K562 (cell line): ENCODE data around the gene ABT1. TPM values are rescaled to one million over a fixed set of nuclear protein-coding genes. Genes with fewer than 3 reads are reported as not detected.

Experiments
- ARID4B ChIP-seq: sonication (generic); formaldehyde crosslinking; IDR thresholded peaks from 2 replicates; pipeline ENCODE4 v1.8.0; 2022; ENCODE audit warnings: mild to moderate bottlenecking, missing genetic modification reagents
- BDP1 ChIP-seq: IDR thresholded peaks from 3 replicates; pipeline ENCODE4 v1.6.1; 2011; ENCODE audit not compliant: insufficient read length, insufficient read depth
- CBFB ChIP-seq: sonication (generic); formaldehyde crosslinking; IDR thresholded peaks from 2 replicates; pipeline ENCODE4 v1.4.0; 2020; ENCODE audit warnings: mild to moderate bottlenecking, missing genetic modification reagents
- CEBPG ChIP-seq, 3 experiments: fragments of 200-800 bp in 1 of 3; sonication (Bioruptor generic) in 1 of 3; sonication (generic) in 1 of 3; formaldehyde crosslinking in 1 of 3; IDR thresholded peaks in 2 of 3; conservative IDR thresholded peaks in 1 of 3; 2 replicates each; pipeline versions ENCODE4 v1.6.1 to v1.8.0; 2016 to 2022; ENCODE audit warnings: missing compliant biosample characterization in 2 of 3, missing genetic modification characterization in 2 of 3, mild to moderate bottlenecking in 1 of 3, missing genetic modification reagents in 1 of 3
- COPS2 ChIP-seq: fragments of 450-650 bp; conservative IDR thresholded peaks from 2 replicates; pipeline ENCODE4 v1.6.1; 2016; ENCODE audit warnings: mild to moderate bottlenecking, moderate library complexity
- GTF2E2 ChIP-seq: fragments of 200-800 bp; sonication (Bioruptor generic); IDR thresholded peaks from 2 replicates; pipeline ENCODE4 v1.6.1; 2016; ENCODE audit warnings: missing genetic modification characterization, missing compliant biosample characterization
- MCM2 ChIP-seq: fragments of 450-650 bp; IDR thresholded peaks from 2 replicates; pipeline ENCODE4 v1.6.1; 2017; ENCODE audit warnings: low read depth, mild to moderate bottlenecking
- NR2F6 ChIP-seq: fragments of 450-650 bp; formaldehyde crosslinking; IDR thresholded peaks from 2 replicates; pipeline ENCODE4 v1.4.0; 2020; ENCODE audit warnings: mild to moderate bottlenecking
- PHB ChIP-seq: fragments of 250-450 bp; sonication (Bioruptor Pico); IDR thresholded peaks from 2 replicates; pipeline ENCODE4 v1.5.0; 2021
- PTTG1 ChIP-seq: fragments of 450-650 bp; IDR thresholded peaks from 2 replicates; pipeline ENCODE4 v1.6.1; 2016; ENCODE audit warnings: low read depth, mild to moderate bottlenecking, missing genetic modification characterization, missing compliant biosample characterization
- RBM15 ChIP-seq: fragments of 200-400 bp; formaldehyde crosslinking; IDR thresholded peaks from 2 replicates; pipeline ENCODE4 v1.6.1; 2018; ENCODE audit warnings: mild to moderate bottlenecking, low read length, moderate library complexity; ENCODE audit not compliant: insufficient read depth
- RBM34 ChIP-seq: fragments of 200-400 bp; formaldehyde crosslinking; IDR thresholded peaks from 2 replicates; pipeline ENCODE4 v1.6.1; 2018; ENCODE audit warnings: low read length, borderline replicate concordance; ENCODE audit not compliant: insufficient read depth
- SAP30 ChIP-seq: fragments of 200-600 bp; sonication (generic); IDR thresholded peaks from 2 replicates; pipeline ENCODE4 v1.6.1; 2012; ENCODE audit warnings: borderline replicate concordance, low read depth, mild to moderate bottlenecking, moderate library complexity, low read length, control low read depth, inconsistent platforms; ENCODE audit not compliant: insufficient read depth, poor library complexity, severe bottlenecking
- SMC3 ChIP-seq: conservative IDR thresholded peaks from 2 replicates; pipeline ENCODE4 v1.6.1; 2011; ENCODE audit warnings: low read depth, low read length, improper control_type of control experiment; ENCODE audit not compliant: insufficient read depth
- SUPT5H ChIP-seq: fragments of 450-650 bp; IDR thresholded peaks from 2 replicates; pipeline ENCODE4 v1.6.1; 2016
- ZNF589 ChIP-seq: fragments of 200-800 bp; sonication (Bioruptor generic); IDR thresholded peaks from 2 replicates; pipeline ENCODE4 v1.6.1; 2016; ENCODE audit warnings: low read depth, missing genetic modification characterization, missing compliant biosample characterization
- polyA plus RNA-seq, 8 experiments: library from polyadenylated mRNA; depleted of rRNA in 4 of 8; stranded (reverse) in 5 of 8; unstranded in 3 of 8; fragments of >200 nt; fragmentation: Nextera tagmentation in 2 of 8; fragmentation: Illumina TruSeq in 1 of 8; extraction: Ambion mirVana in 2 of 8; extraction: Trizol in 1 of 8; gene quantifications; 2 replicates each; pipeline versions ENCODE4 v1.2.1 to v1.2.3, GENCODE V29; 2011 to 2014; ENCODE audit warnings: inconsistent platforms in 1 of 8, missing spikeins in 1 of 8
- total RNA-seq, 7 experiments: library from RNA; depleted of rRNA in 6 of 7; stranded (reverse); fragments of >200 nt in 6 of 7; fragmentation: Illumina TruSeq in 2 of 7; extraction: Trizol in 2 of 7; gene quantifications; 2 replicates each; pipeline versions ENCODE4 v1.2.1 to v1.2.3, GENCODE V29; 2011 to 2021; ENCODE audit warnings: low replicate concordance in 1 of 7
- TF ChIP-seq, protein P1 (sequence below): IDR thresholded peaks from 3 replicates; pipeline ENCODE4 v1.6.1; 2011; ENCODE audit warnings: borderline replicate concordance, mild to moderate bottlenecking, moderate library complexity; ENCODE audit not compliant: insufficient read length; ENCODE audit errors: extremely low read depth

Gene ABT1
- total and polyA plus RNA-seq, 9 of the 15 experiments (the other 6 are each of a cell fraction or from before 2014, with no cell fraction given) = 8.8 to 52.7 (median 40.7) TPM

GRCh38 chr6:26593278-26594130 lies 3.2 kb upstream of the ABT1 start (continued):
- TF ChIP-seq, protein P1, sequence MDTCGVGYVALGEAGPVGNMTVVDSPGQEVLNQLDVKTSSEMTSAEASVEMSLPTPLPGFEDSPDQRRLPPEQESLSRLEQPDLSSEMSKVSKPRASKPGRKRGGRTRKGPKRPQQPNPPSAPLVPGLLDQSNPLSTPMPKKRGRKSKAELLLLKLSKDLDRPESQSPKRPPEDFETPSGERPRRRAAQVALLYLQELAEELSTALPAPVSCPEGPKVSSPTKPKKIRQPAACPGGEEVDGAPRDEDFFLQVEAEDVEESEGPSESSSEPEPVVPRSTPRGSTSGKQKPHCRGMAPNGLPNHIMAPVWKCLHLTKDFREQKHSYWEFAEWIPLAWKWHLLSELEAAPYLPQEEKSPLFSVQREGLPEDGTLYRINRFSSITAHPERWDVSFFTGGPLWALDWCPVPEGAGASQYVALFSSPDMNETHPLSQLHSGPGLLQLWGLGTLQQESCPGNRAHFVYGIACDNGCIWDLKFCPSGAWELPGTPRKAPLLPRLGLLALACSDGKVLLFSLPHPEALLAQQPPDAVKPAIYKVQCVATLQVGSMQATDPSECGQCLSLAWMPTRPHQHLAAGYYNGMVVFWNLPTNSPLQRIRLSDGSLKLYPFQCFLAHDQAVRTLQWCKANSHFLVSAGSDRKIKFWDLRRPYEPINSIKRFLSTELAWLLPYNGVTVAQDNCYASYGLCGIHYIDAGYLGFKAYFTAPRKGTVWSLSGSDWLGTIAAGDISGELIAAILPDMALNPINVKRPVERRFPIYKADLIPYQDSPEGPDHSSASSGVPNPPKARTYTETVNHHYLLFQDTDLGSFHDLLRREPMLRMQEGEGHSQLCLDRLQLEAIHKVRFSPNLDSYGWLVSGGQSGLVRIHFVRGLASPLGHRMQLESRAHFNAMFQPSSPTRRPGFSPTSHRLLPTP = peak; percentile 55
- no peak for TF ChIP-seq CBFB (CRISPR knock-in tag)
- TF ChIP-seq PTTG1 (tag) = peak; percentile 95
- no peak for TF ChIP-seq SAP30
- no peak for TF ChIP-seq RBM34
- no peak for TF ChIP-seq BDP1
- TF ChIP-seq MCM2 = no peak
- no peak for TF ChIP-seq PHB (CRISPR knock-in tag)
- TF ChIP-seq RBM15 = no peak
- TF ChIP-seq ZNF589 = peak; percentile 88; the same call in 1 of the 2 replicates
- TF ChIP-seq SMC3 = no peak
- TF ChIP-seq SUPT5H = no peak
- no peak for TF ChIP-seq NR2F6 (CRISPR knock-in tag)
- no peak for TF ChIP-seq GTF2E2 (tag)
- TF ChIP-seq CEBPG (CRISPR knock-in tag; IDR thresholded peaks at IDR 0.05) = peak; percentile 71; the same call in 1 of the 2 replicates
- peak in 1 of 2 experiments; percentile 91; a peak in 2 of 4 replicates for TF ChIP-seq CEBPG (tag; conservative IDR thresholded peaks at IDR 0.05 in 1 of 2, IDR thresholded peaks at IDR 0.05 in 1 of 2)
- TF ChIP-seq ARID4B (CRISPR knock-in tag) = no peak
- TF ChIP-seq COPS2 = no peak
